Sigmoid colon (tissue), 7 donors: ENCODE results near the gene IFI27L2. TPM values are rescaled to one million over a fixed set of nuclear protein-coding genes. Genes with fewer than 3 reads are reported as not detected.

Experiments
- DNase-seq: peaks from one replicate; pipeline ENCODE4 v3.0.0-alpha.2; 2019
- H3K27ac ChIP-seq, 4 donors: fragments of 200-600 bp; sonication (generic); one replicate each; pipeline ENCODE4 v1.5.1; 2016 to 2019; ENCODE audit warnings: mild to moderate bottlenecking in 1 of 4
- H3K27me3 ChIP-seq, 3 donors: fragments of 200-600 bp; sonication (generic); one replicate each; pipeline ENCODE4 v1.5.1; 2019; ENCODE audit warnings: mild to moderate bottlenecking in 1 of 3
- H3K36me3 ChIP-seq, 4 donors: fragments of 200-600 bp; sonication (generic); one replicate each; pipeline ENCODE4 v1.5.1; 2016 to 2019
- H3K4me1 ChIP-seq, 4 donors: fragments of 200-600 bp; sonication (generic); one replicate each; pipeline ENCODE4 v1.5.1; 2017 to 2019
- H3K4me3 ChIP-seq, 4 donors: fragments of 200-600 bp; sonication (generic); one replicate each; pipeline ENCODE4 v1.5.1; 2017 to 2019; ENCODE audit warnings: mild to moderate bottlenecking in 2 of 4, moderate library complexity in 1 of 4
- H3K9me3 ChIP-seq, 4 donors: fragments of 200-600 bp in 3 of 4; sonication (generic) in 3 of 4; one replicate each; pipeline versions ENCODE4 v1.5.1 to v1.6.1; 2013 to 2019
- CTCF ChIP-seq, 4 experiments: fragments of 450-650 bp in 3 of 4; fragments of 200-600 bp in 1 of 4; IDR thresholded peaks; one replicate each; pipeline ENCODE4 v1.5.1; 2016 to 2019; ENCODE audit warnings: antibody characterized with exemption in 4 of 4, mild to moderate bottlenecking in 3 of 4, moderate library complexity in 2 of 4
- EP300 ChIP-seq, 4 donors: sonication (generic); formaldehyde crosslinking; IDR thresholded peaks; one replicate each; pipeline ENCODE4 v1.6.1; 2017; ENCODE audit warnings: antibody characterized with exemption in 4 of 4
- POLR2A ChIP-seq, 2 donors: fragments of 450-650 bp; IDR thresholded peaks; one replicate each; pipeline ENCODE4 v1.6.1; 2016; ENCODE audit warnings: antibody characterized with exemption in 2 of 2, mild to moderate bottlenecking in 2 of 2, moderate library complexity in 2 of 2
- POLR2AphosphoS5 ChIP-seq, 4 donors: sonication (generic); formaldehyde crosslinking; IDR thresholded peaks; one replicate each; pipeline ENCODE4 v1.6.1; 2017; ENCODE audit warnings: antibody characterized with exemption in 4 of 4
- WGBS, 2 donors: extraction: QIAGEN DNeasy Blood & Tissue Kit; methylation state at CpG; one replicate each; pipeline ENCODE4 v1.1.7; 2013; 5-methylcytosine and 5-hydroxymethylcytosine counted together
- intact Hi-C: fragments of 100-400 bp; cut with DNase I; formaldehyde crosslinking; loops from one replicate; pipeline ENCODE4 v1.15.1; 2023
- polyA plus RNA-seq, 3 donors: library from polyadenylated mRNA; stranded (reverse); fragments of 200-250 nt; gene quantifications; one replicate each; pipeline ENCODE4 v1.2.3, GENCODE V29; 2013
- total RNA-seq, 4 donors: library from RNA; depleted of rRNA; stranded (reverse); fragments of >200 nt; gene quantifications; one replicate each; pipeline ENCODE4 v1.1.0, GENCODE V29; 2016
- donor health status: healthy with polysubstance abuse.
- donor health status: Bipolar disorder and iron deficiency.
- donor health status: healthy.

Gene IFI27L2
- total and polyA plus RNA-seq, 7 donors = 47.9 to 145 (median 84.7) TPM

GRCh38 chr14:94175011-94175745 is 45.8 kb upstream of the IFI27L2 start:
- WGBS, 2 donors = 4% methylated on average over 30 of the region's 30 CpGs
- intact Hi-C loops = loop anchor here (2.0 to 10.0 kb wide), 4 partner anchors 94 to 380 kb away; partner anchors contain the start of genes DDX24 and IFI27L1
- Histone ChIP-seq H3K4me1 (peaks cover 0 to 22% (median 21%) of the 10 kb centered on the region in 4 donors), H3K36me3 (no peaks in the 10 kb centered on the region), H3K27ac (peak overlapping the region in 1 of 4 donors; percentile 51), H3K4me3 (peak overlapping the region; percentile 19 to 63 (median 61)), H3K27me3 (peaks cover 9 to 59% (median 38%) of the 10 kb centered on the region in 3 donors), H3K9me3 (no peaks in the 10 kb centered on the region)
- peak; percentile 65 for DNase-seq
- TF ChIP-seq EP300 (IDR thresholded peaks at IDR 0.05) (no peak), CTCF (IDR thresholded peaks at IDR 0.05) (no peak), POLR2A (IDR thresholded peaks at IDR 0.05) (no peak), POLR2AphosphoS5 (IDR thresholded peaks at IDR 0.05) (no peak)

GRCh38 chr14:94174604-94175010 is 45.2 kb upstream of the IFI27L2 start:
- Histone ChIP-seq H3K27ac (peak overlapping the region in 1 of 4 donors; percentile 51), H3K4me1 (peaks cover 0 to 22% (median 21%) of the 10 kb centered on the region in 4 donors), H3K36me3 (no peaks in the 10 kb centered on the region), H3K9me3 (no peaks in the 10 kb centered on the region), H3K27me3 (peaks cover 9 to 53% (median 38%) of the 10 kb centered on the region in 3 donors), H3K4me3 (peak overlapping the region; percentile 19 to 63 (median 61))
- intact Hi-C loops = loop anchor here (2.0 to 10.0 kb wide), 5 partner anchors 94 to 380 kb away; partner anchors contain the start of genes DDX24, IFI27L1 and OTUB2
- DNase-seq = peak; percentile 66
- TF ChIP-seq CTCF (IDR thresholded peaks at IDR 0.05) = no peak
- TF ChIP-seq POLR2A (IDR thresholded peaks at IDR 0.05) = no peak
- no peak for TF ChIP-seq EP300 (IDR thresholded peaks at IDR 0.05)
- no peak for TF ChIP-seq POLR2AphosphoS5 (IDR thresholded peaks at IDR 0.05)
- WGBS, 2 donors = 2% methylated on average over 39 of the region's 39 CpGs

- Histone ChIP-seq H3K9me3 (no peaks in the 10 kb centered on the region), H3K36me3 (no peaks in the 10 kb centered on the region), H3K27ac (peak within 1 kb of the TSS in 3 of 4 donors; percentile 27 to 51 (median 36)), H3K4me3 (peak within 1 kb of the TSS; percentile 48 to 63 (median 61)), H3K27me3 (peaks cover 9 to 48% (median 38%) of the 10 kb centered on the region in 3 donors), H3K4me1 (peaks cover 0 to 22% (median 21%) of the 10 kb centered on the region in 4 donors)
- peak; percentile 90 for DNase-seq
- intact Hi-C loops = loop anchor here (2.0 to 10.0 kb wide), 4 partner anchors 37 to 379 kb away; partner anchors contain the start of genes DDX24, IFI27L1 and OTUB2
- no peak for TF ChIP-seq EP300 (IDR thresholded peaks at IDR 0.05)
- TF ChIP-seq POLR2AphosphoS5 (IDR thresholded peaks at IDR 0.05) = no peak
- no peak for TF ChIP-seq POLR2A (IDR thresholded peaks at IDR 0.05)
- no peak for TF ChIP-seq CTCF (IDR thresholded peaks at IDR 0.05)
- WGBS, 2 donors = 0 to 1% methylated on average over 82 to 84 of the region's 84 CpGs
Observed at GRCh38 chr14:94173885-94174603, 44.6 kb upstream of the IFI27L2 start, which contains the start of gene PPP4R4. Gene PPP4R4, plus strand, starts transcription at chr14:94174322. Its CDS starts 144 bp downstream, at chr14:94174466.

- no peak for DNase-seq
- WGBS, 2 donors = 1% methylated on average over 20 of the region's 20 CpGs
- Histone ChIP-seq H3K9me3 (no peaks in the 10 kb centered on the region), H3K27ac (peak overlapping the region in 3 of 4 donors; percentile 27 to 51 (median 36)), H3K36me3 (no peaks in the 10 kb centered on the region), H3K4me3 (peak overlapping the region; percentile 48 to 63 (median 61)), H3K27me3 (peaks cover 9 to 43% (median 38%) of the 10 kb centered on the region in 3 donors), H3K4me1 (peaks cover 0 to 22% (median 21%) of the 10 kb centered on the region in 4 donors)
- TF ChIP-seq CTCF (IDR thresholded peaks at IDR 0.05) (no peak), EP300 (IDR thresholded peaks at IDR 0.05) (no peak), POLR2A (IDR thresholded peaks at IDR 0.05) (no peak), POLR2AphosphoS5 (IDR thresholded peaks at IDR 0.05) (no peak)
- intact Hi-C loops = loop anchor here (2.0 to 10.0 kb wide), 3 partner anchors 37 to 379 kb away; partner anchors contain the start of gene OTUB2
Observed at GRCh38 chr14:94173471-94173884, 44.1 kb upstream of the IFI27L2 start.
